Fibroblast of pulmonary artery (primary cell): ENCODE measurements around the gene D2HGDH.
"Not testable (repeated sequence)": the region's sequence is repeated elsewhere in the genome, so short reads cannot be mapped to it uniquely, and the experiment has no call there.

Experiments
- DNase-seq: peaks from one replicate; pipeline ENCODE4 v3.0.0-alpha.2; 2010; ENCODE audit warnings: low read depth
- H3K4me3 ChIP-seq: replicated peaks from 2 replicates; pipeline ENCODE4 v1.5.1; 2011; ENCODE audit warnings: low read depth, mild to moderate bottlenecking, control low read depth, low read length, moderate library complexity
- TF ChIP-seq, protein P1 (sequence below): IDR thresholded peaks from 2 replicates; pipeline ENCODE4 v1.5.1; 2011; ENCODE audit warnings: mild to moderate bottlenecking, control low read depth, low read length, inconsistent platforms; ENCODE audit errors: missing control alignments

Gene D2HGDH

DNA sequence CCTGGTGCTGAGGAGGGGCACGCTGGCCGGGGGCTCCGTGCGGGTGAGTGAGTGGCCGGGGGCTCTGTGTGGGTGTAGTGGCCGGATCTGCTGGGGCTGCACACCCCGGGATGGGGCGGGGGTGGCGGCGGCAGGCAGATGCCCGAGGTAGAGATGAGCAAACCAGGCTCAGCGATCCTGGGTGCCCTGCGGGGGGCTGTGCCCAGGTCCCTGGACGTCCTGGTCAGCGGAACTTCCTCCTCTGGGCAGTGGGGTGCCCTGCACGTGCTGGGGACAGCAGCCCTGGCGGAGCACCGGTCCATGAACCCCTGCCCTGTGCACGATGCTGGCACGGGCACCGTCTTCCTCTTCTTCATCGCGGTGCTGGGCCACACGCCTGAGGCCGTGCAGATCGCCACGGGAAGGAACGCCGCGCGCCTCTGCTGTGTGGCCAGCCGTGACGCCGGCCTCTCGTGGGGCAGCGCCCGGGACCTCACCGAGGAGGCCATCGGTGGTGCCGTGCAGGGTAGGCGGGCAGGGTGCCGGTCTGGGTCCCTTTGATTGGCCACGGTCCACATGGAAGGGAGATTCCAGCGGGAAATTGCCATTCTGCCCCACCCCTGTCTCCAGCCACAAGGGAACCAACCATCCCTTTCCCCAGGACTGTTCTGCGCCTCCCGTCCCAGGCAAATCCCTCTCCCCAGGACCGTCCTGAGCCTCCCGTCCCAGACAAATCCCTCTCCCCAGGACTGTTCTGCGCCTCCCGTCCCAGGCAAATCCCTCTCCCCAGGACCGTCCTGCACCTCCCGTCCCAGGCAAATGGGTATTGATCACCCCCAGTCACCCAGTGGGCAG lies 80.4 kb downstream of the D2HGDH start:
- no peak overlapping the region for H3K4me3 ChIP-seq
- TF ChIP-seq, protein P1, sequence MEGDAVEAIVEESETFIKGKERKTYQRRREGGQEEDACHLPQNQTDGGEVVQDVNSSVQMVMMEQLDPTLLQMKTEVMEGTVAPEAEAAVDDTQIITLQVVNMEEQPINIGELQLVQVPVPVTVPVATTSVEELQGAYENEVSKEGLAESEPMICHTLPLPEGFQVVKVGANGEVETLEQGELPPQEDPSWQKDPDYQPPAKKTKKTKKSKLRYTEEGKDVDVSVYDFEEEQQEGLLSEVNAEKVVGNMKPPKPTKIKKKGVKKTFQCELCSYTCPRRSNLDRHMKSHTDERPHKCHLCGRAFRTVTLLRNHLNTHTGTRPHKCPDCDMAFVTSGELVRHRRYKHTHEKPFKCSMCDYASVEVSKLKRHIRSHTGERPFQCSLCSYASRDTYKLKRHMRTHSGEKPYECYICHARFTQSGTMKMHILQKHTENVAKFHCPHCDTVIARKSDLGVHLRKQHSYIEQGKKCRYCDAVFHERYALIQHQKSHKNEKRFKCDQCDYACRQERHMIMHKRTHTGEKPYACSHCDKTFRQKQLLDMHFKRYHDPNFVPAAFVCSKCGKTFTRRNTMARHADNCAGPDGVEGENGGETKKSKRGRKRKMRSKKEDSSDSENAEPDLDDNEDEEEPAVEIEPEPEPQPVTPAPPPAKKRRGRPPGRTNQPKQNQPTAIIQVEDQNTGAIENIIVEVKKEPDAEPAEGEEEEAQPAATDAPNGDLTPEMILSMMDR: no peak
- DNase-seq: no peak

DNA sequence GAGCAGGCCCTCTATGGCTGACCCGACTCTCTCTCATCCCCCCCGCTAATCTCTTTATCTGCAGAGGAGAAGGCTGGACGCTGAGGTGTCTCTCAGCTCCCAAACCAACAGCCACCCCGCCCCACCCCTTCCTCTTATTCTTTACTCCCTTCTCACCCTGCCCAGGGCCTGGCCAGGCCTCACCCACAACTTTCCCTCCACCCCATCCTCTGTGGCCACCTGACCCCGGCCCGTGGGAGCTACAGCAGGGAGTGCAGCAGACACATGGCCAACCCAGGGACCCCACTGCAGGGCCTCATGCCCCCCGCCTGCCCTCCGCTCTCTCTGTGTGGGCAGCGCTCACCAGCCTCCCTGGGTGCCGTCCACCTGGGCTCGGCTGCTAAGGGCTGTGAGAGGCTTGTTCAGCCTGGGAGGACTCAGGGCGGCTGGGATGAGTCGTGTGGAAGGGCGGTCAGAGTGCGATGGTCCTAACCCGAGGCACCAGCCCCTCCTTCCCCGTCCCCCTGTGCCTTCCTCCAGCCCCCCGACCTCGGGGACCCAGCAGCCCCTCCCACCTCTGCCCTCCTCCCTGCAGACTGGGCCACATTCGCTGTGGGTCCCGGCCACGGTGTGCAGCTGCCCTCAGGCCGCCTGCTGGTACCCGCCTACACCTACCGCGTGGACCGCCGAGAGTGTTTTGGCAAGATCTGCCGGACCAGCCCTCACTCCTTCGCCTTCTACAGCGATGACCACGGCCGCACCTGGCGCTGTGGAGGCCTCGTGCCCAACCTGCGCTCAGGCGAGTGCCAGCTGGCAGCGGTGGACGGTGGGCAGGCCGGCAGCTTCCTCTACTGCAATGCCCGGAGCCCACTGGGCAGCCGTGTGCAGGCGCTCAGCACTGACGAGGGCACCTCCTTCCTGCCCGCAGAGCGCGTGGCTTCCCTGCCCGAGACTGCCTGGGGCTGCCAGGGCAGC lies 81.3 kb downstream of the D2HGDH start:
- TF ChIP-seq, protein P1: no peak
- H3K4me3 ChIP-seq: no peak overlapping the region
- no peak for DNase-seq

DNA sequence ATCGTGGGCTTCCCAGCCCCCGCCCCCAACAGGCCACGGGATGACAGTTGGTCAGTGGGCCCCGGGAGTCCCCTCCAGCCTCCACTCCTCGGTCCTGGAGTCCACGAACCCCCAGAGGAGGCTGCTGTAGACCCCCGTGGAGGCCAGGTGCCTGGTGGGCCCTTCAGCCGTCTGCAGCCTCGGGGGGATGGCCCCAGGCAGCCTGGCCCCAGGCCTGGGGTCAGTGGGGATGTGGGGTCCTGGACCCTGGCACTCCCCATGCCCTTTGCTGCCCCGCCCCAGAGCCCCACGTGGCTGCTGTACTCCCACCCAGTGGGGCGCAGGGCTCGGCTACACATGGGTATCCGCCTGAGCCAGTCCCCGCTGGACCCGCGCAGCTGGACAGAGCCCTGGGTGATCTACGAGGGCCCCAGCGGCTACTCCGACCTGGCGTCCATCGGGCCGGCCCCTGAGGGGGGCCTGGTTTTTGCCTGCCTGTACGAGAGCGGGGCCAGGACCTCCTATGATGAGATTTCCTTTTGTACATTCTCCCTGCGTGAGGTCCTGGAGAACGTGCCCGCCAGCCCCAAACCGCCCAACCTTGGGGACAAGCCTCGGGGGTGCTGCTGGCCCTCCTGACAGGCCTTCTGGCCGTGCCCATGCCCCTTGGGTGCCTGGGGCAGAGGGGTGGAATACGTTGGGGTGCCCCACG lies 82.1 kb downstream of the D2HGDH start:
- TF ChIP-seq, protein P1: no peak
- no peak for DNase-seq
- no peak overlapping the region for H3K4me3 ChIP-seq

DNA sequence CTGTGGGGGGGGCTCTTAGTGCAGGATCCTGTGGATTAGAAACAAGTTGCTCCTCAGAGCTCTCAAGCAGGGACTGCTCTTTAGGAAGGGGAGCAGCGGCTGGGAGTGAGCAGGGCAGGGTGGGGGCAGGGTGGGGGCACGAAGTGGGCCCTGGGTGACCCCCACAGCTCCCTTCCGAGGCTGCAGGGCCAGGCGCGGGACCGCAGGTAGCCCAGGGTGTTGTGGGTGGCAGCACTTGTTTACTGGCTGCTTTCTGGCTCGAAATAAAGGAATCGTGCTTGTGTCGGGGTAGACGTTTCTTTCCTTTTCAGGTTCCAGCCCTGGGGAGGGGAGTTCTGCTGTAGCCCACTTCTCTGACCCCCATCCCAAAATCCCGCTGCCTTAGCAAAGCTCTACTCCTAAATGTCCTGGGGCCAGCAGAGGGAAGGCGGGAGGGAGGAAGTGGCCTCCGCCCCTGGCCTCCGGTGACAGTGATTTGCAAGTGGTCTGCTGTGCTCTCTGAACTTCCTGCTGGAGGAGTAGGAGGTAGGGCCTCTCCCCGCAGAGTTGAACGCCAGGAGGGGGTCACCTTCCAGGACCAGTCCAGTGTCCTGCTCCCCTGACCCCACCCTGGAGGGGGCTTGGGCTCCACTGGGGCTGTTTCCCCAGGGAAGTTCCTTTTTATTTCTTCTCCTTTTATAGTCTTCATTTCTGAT lies 82.8 kb downstream of the D2HGDH start:
- no peak for DNase-seq
- no peak overlapping the region for H3K4me3 ChIP-seq
- TF ChIP-seq, protein P1: no peak

DNA sequence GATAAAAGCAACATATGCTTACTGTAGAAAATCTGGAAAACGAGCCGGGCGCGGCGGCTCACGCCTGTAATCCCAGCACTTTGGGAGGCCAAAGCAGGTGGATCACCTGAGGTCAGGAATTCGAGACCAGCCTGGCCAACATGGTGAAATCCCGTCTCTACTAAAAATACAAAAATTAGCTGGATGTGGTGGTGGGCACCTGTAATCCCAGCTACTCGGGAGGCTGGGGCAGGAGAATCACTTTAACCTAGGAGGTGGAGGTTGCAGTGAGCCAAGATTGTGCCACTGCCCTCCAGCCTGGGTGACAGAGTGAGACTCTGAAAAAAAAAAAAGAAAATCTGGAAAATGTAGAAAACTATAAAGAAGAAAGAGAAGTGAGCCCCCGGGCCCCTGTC lies 83.4 kb downstream of the D2HGDH start:
- not testable (repeated sequence) for H3K4me3 ChIP-seq, DNase-seq
